ENCODE measurements around the gene NKD2. TPM values are rescaled to one million over a fixed set of nuclear protein-coding genes. Genes with fewer than 3 reads are reported as not detected.

Gene NKD2
- total and polyA plus RNA-seq, 2 of the 4 experiments (the other 2 are of a cell fraction): not detected

DNA sequence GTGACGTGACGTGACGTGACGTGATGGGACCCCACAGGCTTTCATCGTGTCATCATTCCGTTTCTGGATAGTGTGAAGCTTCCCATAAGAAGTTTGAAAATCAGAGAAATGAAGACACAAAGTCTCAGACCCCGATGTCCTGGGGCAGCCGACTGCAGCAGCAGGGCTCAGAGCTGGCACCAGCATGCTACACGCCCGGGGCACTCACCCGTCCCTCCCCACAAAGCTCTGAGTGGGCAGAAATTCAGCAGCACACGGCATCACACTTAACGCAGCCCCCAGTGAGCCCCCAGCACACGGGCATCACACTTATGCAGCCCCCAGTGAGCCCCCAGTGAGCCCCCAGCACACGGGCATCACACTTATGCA lies 61.1 kb downstream of the NKD2 start:
- WGBS, 2 experiments (ENCODE audit: extremely low coverage in 2 of 2, insufficient read length in 1 of 2): 94% methylated on average over 4 of the region's 15 CpGs; no CpG with 5 or more reads in 1 of the 2 experiments

More for the DNA sequence above, 61.1 kb downstream of the NKD2 start:
- no peak overlapping the region for H3K56ac ChIP-seq (ENCODE audit: extremely low read depth, insufficient read depth, low read length)
- no TSS peak for BruUV-seq (replicated peaks)
- no peaks in the 10 kb centered on the region for H3K27me3 ChIP-seq (ENCODE audit: control insufficient read depth, insufficient read depth, low read length)
- no peak overlapping the region for H2BK5ac ChIP-seq (ENCODE audit: low read depth, low read length, poor library complexity, severe bottlenecking)
- H2AFZ ChIP-seq (replicated peaks; ENCODE audit: low read length, poor library complexity): no peak overlapping the region
- H3K4me3 ChIP-seq (ENCODE audit: insufficient read depth, low read depth, low read length): no peak overlapping the region
- H4K5ac ChIP-seq (ENCODE audit: low read depth, low read length): no peak overlapping the region
- no peak overlapping the region for H4K8ac ChIP-seq (ENCODE audit: low read depth in 2 of 2, low read length in 2 of 2)
- in situ Hi-C loops (cut with MboI; ENCODE audit: low sequenced_read_pairs) (no loop called here), dilution Hi-C loops (cut with HindIII; ENCODE audit: low sequenced_read_pairs, unreplicated experiment) (no loop called here), intact Hi-C loops (cut with micrococcal nuclease) (no loop called here)
- no peaks in the 10 kb centered on the region for H3K4me1 ChIP-seq (ENCODE audit: control insufficient read depth, insufficient read depth, low read length)
- H2AK5ac ChIP-seq (ENCODE audit: low read depth, low read length): no peak overlapping the region
- TF ChIP-seq BHLHE40 (IDR thresholded peaks at IDR 0.05; ENCODE audit: low read depth, low read length) (no peak), RAD21 (IDR thresholded peaks at IDR 0.05; ENCODE audit: low read length) (no peak), MXI1 (IDR thresholded peaks at IDR 0.05; ENCODE audit: borderline replicate concordance, low read depth, low read length) (no peak), POLR2A (IDR thresholded peaks at IDR 0.05; ENCODE audit: low read depth, low read length) (no peak), FOS (IDR thresholded peaks at IDR 0.05; ENCODE audit: low read depth, low read length) (no peak), RCOR1 (IDR thresholded peaks at IDR 0.05; ENCODE audit: insufficient replicate concordance, low read length) (no peak), RFX5 (IDR thresholded peaks at IDR 0.05; ENCODE audit: low read depth, low read length) (no peak), CHD1 (IDR thresholded peaks at IDR 0.05; ENCODE audit: low read depth, low read length) (no peak), SMC3 (IDR thresholded peaks at IDR 0.05; ENCODE audit: low read depth, low read length) (no peak), NFE2L2 (IDR thresholded peaks at IDR 0.05; ENCODE audit: low read depth, low read length) (no peak), CEBPB (IDR thresholded peaks at IDR 0.05; ENCODE audit: low read depth, low read length) (no peak), MAFK (IDR thresholded peaks at IDR 0.05; ENCODE audit: low read depth, low read length) (no peak), MAZ (IDR thresholded peaks at IDR 0.05; ENCODE audit: borderline replicate concordance, low read depth, low read length) (no peak)
- TF ChIP-seq, protein P1, sequence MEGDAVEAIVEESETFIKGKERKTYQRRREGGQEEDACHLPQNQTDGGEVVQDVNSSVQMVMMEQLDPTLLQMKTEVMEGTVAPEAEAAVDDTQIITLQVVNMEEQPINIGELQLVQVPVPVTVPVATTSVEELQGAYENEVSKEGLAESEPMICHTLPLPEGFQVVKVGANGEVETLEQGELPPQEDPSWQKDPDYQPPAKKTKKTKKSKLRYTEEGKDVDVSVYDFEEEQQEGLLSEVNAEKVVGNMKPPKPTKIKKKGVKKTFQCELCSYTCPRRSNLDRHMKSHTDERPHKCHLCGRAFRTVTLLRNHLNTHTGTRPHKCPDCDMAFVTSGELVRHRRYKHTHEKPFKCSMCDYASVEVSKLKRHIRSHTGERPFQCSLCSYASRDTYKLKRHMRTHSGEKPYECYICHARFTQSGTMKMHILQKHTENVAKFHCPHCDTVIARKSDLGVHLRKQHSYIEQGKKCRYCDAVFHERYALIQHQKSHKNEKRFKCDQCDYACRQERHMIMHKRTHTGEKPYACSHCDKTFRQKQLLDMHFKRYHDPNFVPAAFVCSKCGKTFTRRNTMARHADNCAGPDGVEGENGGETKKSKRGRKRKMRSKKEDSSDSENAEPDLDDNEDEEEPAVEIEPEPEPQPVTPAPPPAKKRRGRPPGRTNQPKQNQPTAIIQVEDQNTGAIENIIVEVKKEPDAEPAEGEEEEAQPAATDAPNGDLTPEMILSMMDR (conservative IDR thresholded peaks at IDR 0.05; ENCODE audit: low read depth, low read length): no peak
- TF ChIP-seq, protein P2, sequence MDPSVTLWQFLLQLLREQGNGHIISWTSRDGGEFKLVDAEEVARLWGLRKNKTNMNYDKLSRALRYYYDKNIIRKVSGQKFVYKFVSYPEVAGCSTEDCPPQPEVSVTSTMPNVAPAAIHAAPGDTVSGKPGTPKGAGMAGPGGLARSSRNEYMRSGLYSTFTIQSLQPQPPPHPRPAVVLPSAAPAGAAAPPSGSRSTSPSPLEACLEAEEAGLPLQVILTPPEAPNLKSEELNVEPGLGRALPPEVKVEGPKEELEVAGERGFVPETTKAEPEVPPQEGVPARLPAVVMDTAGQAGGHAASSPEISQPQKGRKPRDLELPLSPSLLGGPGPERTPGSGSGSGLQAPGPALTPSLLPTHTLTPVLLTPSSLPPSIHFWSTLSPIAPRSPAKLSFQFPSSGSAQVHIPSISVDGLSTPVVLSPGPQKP (IDR thresholded peaks at IDR 0.05; ENCODE audit: borderline replicate concordance, low read depth, low read length): no peak
- TF ChIP-seq, protein P3, sequence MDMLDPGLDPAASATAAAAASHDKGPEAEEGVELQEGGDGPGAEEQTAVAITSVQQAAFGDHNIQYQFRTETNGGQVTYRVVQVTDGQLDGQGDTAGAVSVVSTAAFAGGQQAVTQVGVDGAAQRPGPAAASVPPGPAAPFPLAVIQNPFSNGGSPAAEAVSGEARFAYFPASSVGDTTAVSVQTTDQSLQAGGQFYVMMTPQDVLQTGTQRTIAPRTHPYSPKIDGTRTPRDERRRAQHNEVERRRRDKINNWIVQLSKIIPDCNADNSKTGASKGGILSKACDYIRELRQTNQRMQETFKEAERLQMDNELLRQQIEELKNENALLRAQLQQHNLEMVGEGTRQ (IDR thresholded peaks at IDR 0.05; ENCODE audit: low read depth, low read length): no peak
- no peaks in the 10 kb centered on the region; the same call in 1 of the 2 replicates for H3K9me1 ChIP-seq (ENCODE audit: insufficient read depth, low read length)
- POLR2A ChIA-PET (ENCODE audit: unreplicated experiment): no interaction called here
- H3K79me1 ChIP-seq (ENCODE audit: low read depth in 1 of 2, low read length in 2 of 2): no peaks in the 10 kb centered on the region
- H3K23ac ChIP-seq (ENCODE audit: low read depth, low read length): no peak overlapping the region
- no peak overlapping the region for H4K91ac ChIP-seq (ENCODE audit: insufficient read depth, low read depth, low read length)
- no peak overlapping the region for H3K14ac ChIP-seq (replicated peaks; ENCODE audit: low read depth, low read length)
- H3K4ac ChIP-seq (ENCODE audit: low read depth, low read length): no peak overlapping the region
- H2BK15ac ChIP-seq (ENCODE audit: low read depth, low read length): no peak overlapping the region
- H2BK120ac ChIP-seq (ENCODE audit: low read depth, low read length): no peak overlapping the region
- no peaks in the 10 kb centered on the region for H3K9me3 ChIP-seq (ENCODE audit: control insufficient read depth, insufficient read depth, low read length)
- ATAC-seq (ENCODE audit: low read depth): no peak
- CTCF ChIA-PET: no interaction called here
- no peak overlapping the region for H3K9ac ChIP-seq (ENCODE audit: low read depth, low read length)
- no peak overlapping the region for H3K18ac ChIP-seq (ENCODE audit: low read depth, low read length)
- peaks cover 19% of the 10 kb centered on the region; the same call in 1 of the 2 replicates for H3K36me3 ChIP-seq (ENCODE audit: control insufficient read depth, insufficient read depth, low read length)
- H4K20me1 ChIP-seq (ENCODE audit: insufficient read depth, low read length): no peaks in the 10 kb centered on the region; the same call in 1 of the 2 replicates
- no peak overlapping the region for H2AK9ac ChIP-seq (replicated peaks; ENCODE audit: low read depth, low read length, poor library complexity)
- no peak overlapping the region for H2BK20ac ChIP-seq (ENCODE audit: low read depth, low read length)
- no peak overlapping the region for H3K27ac ChIP-seq (ENCODE audit: insufficient read depth, low read length)
- no peak for DNase-seq
- no peak overlapping the region for H3K4me2 ChIP-seq (ENCODE audit: low read depth, low read length)

All from IMR-90 (cell line).